Epithelial cell of proximal tubule (primary cell): ENCODE results near the gene PIGL. TPM values are rescaled to one million over a fixed set of nuclear protein-coding genes. Genes with fewer than 3 reads are reported as not detected.
"Not testable (repeated sequence)": the region's sequence is repeated elsewhere in the genome, so short reads cannot be mapped to it uniquely, and the experiment has no call there.

Experiments
- DNase-seq: peaks from one replicate; pipeline ENCODE4 v3.0.0-alpha.2; 2011; ENCODE audit warnings: low read depth
- H3K4me3 ChIP-seq: 2 replicates; pipeline ENCODE4 v1.5.1; 2011; ENCODE audit warnings: low read depth, mild to moderate bottlenecking, low read length
- CTCF ChIP-seq: conservative IDR thresholded peaks from 2 replicates; pipeline ENCODE4 v1.5.1; 2012; ENCODE audit warnings: low read depth, mild to moderate bottlenecking, low read length
- total RNA-seq: library from RNA; depleted of rRNA; stranded (reverse); fragments of >200 nt; gene quantifications from 2 replicates; pipeline ENCODE4 v1.2.3, GENCODE V29; 2015

The PIGL gene
- total RNA-seq, 1 donor from 2014 or later = 24.4 TPM

DNA sequence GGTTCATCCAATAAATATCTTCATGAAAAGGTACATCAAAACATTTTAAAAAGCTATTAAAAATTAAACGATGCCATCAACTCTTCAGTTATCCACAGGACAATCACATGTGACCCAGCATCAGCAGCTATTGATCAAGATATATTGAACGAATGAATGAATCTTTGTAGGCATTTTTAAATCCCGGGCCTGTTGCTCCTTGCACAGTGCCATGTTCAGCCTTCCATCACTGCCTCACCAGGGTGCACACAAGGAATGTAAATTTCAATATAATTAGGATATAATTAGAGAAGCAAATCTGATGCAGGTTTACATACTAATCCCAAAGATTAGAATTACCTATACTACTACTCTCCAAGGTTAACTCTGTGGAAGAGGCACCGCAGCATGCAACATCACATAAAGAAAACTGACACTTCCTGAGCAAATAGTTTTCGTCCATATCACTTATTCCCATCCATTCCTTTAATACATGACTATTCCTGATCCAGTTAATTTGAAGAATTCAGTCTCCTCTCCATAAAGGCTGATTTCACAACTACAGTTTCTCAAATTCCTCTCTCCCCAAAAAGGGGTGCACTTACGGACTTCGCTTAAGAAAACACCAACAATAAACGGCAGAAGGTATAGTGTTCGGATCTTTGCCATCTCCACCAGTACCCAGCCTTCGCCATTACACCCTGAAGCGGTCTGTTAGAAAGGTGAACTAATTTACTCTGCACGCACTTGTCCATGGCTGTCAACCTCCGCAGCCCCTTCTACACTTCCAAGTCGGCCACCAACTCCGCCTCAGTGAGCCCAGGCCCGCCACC is 2.6 kb upstream of the PIGL start:
- DNase-seq = no peak

DNA sequence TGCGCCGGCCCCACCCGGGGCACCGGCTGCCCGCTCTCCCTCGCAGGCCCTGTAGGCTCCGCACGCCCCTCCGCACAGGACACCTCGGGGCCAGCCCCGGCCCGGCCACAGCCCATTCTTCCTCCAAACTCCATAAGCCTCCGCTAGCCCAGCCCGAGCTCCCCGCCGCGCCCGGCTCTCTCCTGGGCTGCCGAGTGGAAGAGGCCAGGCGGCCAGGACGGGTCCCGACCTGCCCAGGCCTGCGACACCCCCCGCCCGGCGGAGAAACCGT is 2.1 kb upstream of the PIGL start:
- H3K4me3 ChIP-seq = peak overlapping the region; percentile 93
- TF ChIP-seq CTCF = no peak
- no peak for DNase-seq

More for the DNA sequence above, 2.6 kb upstream of the PIGL start:
- peak overlapping the region; percentile 93 for H3K4me3 ChIP-seq
- no peak for TF ChIP-seq CTCF

- peak within 1 kb of the TSS; percentile 93 for H3K4me3 ChIP-seq
- DNase-seq = no peak
- peak; percentile 30 for TF ChIP-seq CTCF
Observed at GRCh38 chr17:16215273-16215964, 1.6 kb upstream of the PIGL start, which contains the start of gene NCOR1. NCOR1 (minus strand) TSS chr17:16215534; CDS start chr17:16194569, 20,965 bp downstream.

- no peak for TF ChIP-seq CTCF
- H3K4me3 ChIP-seq = peak overlapping the region; percentile 93
- no peak for DNase-seq
Observed at GRCh38 chr17:16215965-16216316, 1.1 kb upstream of the PIGL start.

GRCh38 chr17:16216341-16217001 is 539 bp upstream of the PIGL start:
- DNase-seq = not testable (repeated sequence)
- peak overlapping the region; percentile 93 for H3K4me3 ChIP-seq

GRCh38 chr17:16222406-16222805 is 5.4 kb downstream of the PIGL start:
- DNase-seq = no peak

GRCh38 chr17:16229912-16230561 is 13.0 kb downstream of the PIGL start:
- not testable (repeated sequence) for H3K4me3 ChIP-seq, DNase-seq

More at GRCh38 chr17:16222406-16222805, 5.4 kb downstream of the PIGL start:
- no peak for TF ChIP-seq CTCF
- H3K4me3 ChIP-seq = no peak overlapping the region
